ENCODE results near the gene MYO15A.

MYO15A gene

GRCh38 chr17:18185391-18185790 is 76.8 kb downstream of the MYO15A start:
- TF ChIP-seq CTCF (IDR thresholded peaks at IDR 0.05) (no peak), ZFX (IDR thresholded peaks at IDR 0.05; ENCODE audit: borderline replicate concordance) (no peak)
- 0 out of 2 replicates have a peak overlapping the region, but pooled peaks have one; percentile 22 for H3K27ac ChIP-seq

- H3K27ac ChIP-seq = no peak overlapping the region
- TF ChIP-seq CTCF (IDR thresholded peaks at IDR 0.05) (no peak), ZFX (IDR thresholded peaks at IDR 0.05; ENCODE audit: borderline replicate concordance) (no peak)
These were observed 77.5 kb downstream of the MYO15A start for GRCh38 chr17:18185832-18186626.

GRCh38 chr17:18186627-18186982 is 78.0 kb downstream of the MYO15A start:
- no peak overlapping the region for H3K27ac ChIP-seq
- no peak for TF ChIP-seq ZFX (IDR thresholded peaks at IDR 0.05; ENCODE audit: borderline replicate concordance)
- no peak for TF ChIP-seq CTCF (IDR thresholded peaks at IDR 0.05)

GRCh38 chr17:18187226-18187625 is 78.7 kb downstream of the MYO15A start:
- no peak overlapping the region for H3K27ac ChIP-seq
- TF ChIP-seq ZFX (IDR thresholded peaks at IDR 0.05; ENCODE audit: borderline replicate concordance) (no peak), CTCF (IDR thresholded peaks at IDR 0.05) (no peak)

DNA sequence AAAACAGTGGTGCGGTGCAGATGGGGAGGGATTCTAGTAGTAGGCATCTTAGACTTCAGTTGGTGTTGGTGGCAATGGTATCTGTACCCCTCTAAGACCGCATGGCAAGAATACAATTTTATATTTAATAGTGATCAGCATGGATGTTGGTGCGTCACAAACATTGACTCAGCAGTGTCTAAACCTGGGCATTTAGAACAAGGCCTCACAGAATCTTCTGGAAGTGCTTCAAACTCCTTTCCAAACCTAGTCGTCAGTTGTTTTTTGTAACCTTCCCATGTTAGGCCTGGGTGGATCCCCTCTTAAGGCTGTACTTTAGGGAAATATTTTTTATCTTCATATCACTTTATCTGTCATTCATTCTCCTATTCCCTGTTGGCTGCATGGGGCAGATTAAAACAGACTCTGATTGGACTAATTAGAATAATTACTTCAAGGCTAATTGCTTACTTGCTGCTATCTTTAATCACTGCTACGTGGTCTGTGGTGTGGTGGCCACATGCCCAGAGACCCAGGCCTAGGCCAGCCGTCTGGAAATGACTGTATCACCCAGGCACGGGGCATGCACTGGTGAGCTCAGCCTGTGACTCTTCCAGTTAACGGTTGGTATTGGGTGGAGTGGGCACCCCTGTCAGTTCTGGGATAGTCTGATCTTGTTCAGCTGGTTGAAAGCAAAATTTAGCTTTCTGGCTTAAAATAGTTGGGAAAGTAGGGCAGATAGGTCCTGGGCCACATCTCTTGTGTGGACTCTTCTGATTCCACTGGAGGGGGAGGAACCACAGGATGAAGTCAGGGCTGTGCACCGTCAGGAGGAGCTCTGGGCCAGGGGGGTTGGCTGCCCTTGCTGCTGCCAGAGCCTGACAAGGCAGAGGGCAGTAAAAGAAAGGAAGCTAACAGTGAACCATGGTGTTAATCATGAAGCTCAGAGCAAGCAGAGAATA is 79.5 kb downstream of the MYO15A start:
- H3K27ac ChIP-seq = no peak overlapping the region

GRCh38 chr17:18190628-18191235 is 82.2 kb downstream of the MYO15A start:
- TF ChIP-seq ZFX (IDR thresholded peaks at IDR 0.05; ENCODE audit: borderline replicate concordance) (no peak), CTCF (IDR thresholded peaks at IDR 0.05) (no peak)
- H3K27ac ChIP-seq = no peak overlapping the region

More for the DNA sequence above, 79.5 kb downstream of the MYO15A start:
- TF ChIP-seq CTCF (IDR thresholded peaks at IDR 0.05) (no peak), ZFX (IDR thresholded peaks at IDR 0.05; ENCODE audit: borderline replicate concordance) (no peak)

Data from 22Rv1 (cell line).